ENCODE measurements around the gene KLHL2.
"Not testable (repeated sequence)": the region's sequence is repeated elsewhere in the genome, so short reads cannot be mapped to it uniquely, and the experiment has no call there.

Gene KLHL2

GRCh38 chr4:165327211-165328100 is 120.1 kb downstream of the KLHL2 start, which contains the start of gene MSMO1:
MSMO1 (plus strand) TSS chr4:165327669; CDS start chr4:165333371, 5,702 bp downstream.
- in situ Hi-C loops (cut with MboI; ENCODE audit: low sequenced_read_pairs) = no loop called here

- in situ Hi-C loops (cut with MboI; ENCODE audit: low sequenced_read_pairs) = no loop called here
Measured at GRCh38 chr4:165328101-165328425, 120.7 kb downstream of the KLHL2 start.

- in situ Hi-C loops (cut with MboI; ENCODE audit: low sequenced_read_pairs) = no loop called here
Measured at GRCh38 chr4:165328708-165329107, 121.3 kb downstream of the KLHL2 start.

GRCh38 chr4:165330071-165330470 is 122.7 kb downstream of the KLHL2 start:
- in situ Hi-C loops (cut with MboI; ENCODE audit: low sequenced_read_pairs) = no loop called here

GRCh38 chr4:165330666-165331065 is 123.3 kb downstream of the KLHL2 start:
- in situ Hi-C loops (cut with MboI; ENCODE audit: low sequenced_read_pairs) = no loop called here

- in situ Hi-C loops (cut with MboI; ENCODE audit: low sequenced_read_pairs) = no loop called here
Measured at GRCh38 chr4:165331359-165331758, 124.0 kb downstream of the KLHL2 start.

- in situ Hi-C loops (cut with MboI; ENCODE audit: low sequenced_read_pairs) = no loop called here
Measured at GRCh38 chr4:165331823-165332222, 124.5 kb downstream of the KLHL2 start.

- in situ Hi-C loops (cut with MboI; ENCODE audit: low sequenced_read_pairs) = no loop called here
Measured at GRCh38 chr4:165332502-165332901, 125.1 kb downstream of the KLHL2 start.

- in situ Hi-C loops (cut with MboI; ENCODE audit: low sequenced_read_pairs) = no loop called here
Measured at GRCh38 chr4:165335163-165335703, 127.9 kb downstream of the KLHL2 start.

GRCh38 chr4:165336743-165337142 is 129.4 kb downstream of the KLHL2 start:
- in situ Hi-C loops (cut with MboI; ENCODE audit: low sequenced_read_pairs) = no loop called here

GRCh38 chr4:165342340-165342739 is 135.0 kb downstream of the KLHL2 start:
- in situ Hi-C loops (cut with MboI; ENCODE audit: low sequenced_read_pairs) = not testable (repeated sequence)

- in situ Hi-C loops (cut with MboI; ENCODE audit: low sequenced_read_pairs) = no loop called here
Measured at GRCh38 chr4:165343353-165344191, 136.2 kb downstream of the KLHL2 start.

GRCh38 chr4:165345666-165346417 is 138.5 kb downstream of the KLHL2 start:
- in situ Hi-C loops (cut with MboI; ENCODE audit: low sequenced_read_pairs) = no loop called here

GRCh38 chr4:165347647-165348569 is 140.5 kb downstream of the KLHL2 start:
- in situ Hi-C loops (cut with MboI; ENCODE audit: low sequenced_read_pairs) = no loop called here

GRCh38 chr4:165351359-165352130 is 144.2 kb downstream of the KLHL2 start:
- in situ Hi-C loops (cut with MboI; ENCODE audit: low sequenced_read_pairs) = no loop called here

GRCh38 chr4:165355900-165356300 is 148.5 kb downstream of the KLHL2 start:
- in situ Hi-C loops (cut with MboI; ENCODE audit: low sequenced_read_pairs) = no loop called here

GRCh38 chr4:165359506-165359905 is 152.1 kb downstream of the KLHL2 start:
- in situ Hi-C loops (cut with MboI; ENCODE audit: low sequenced_read_pairs) = no loop called here

- in situ Hi-C loops (cut with MboI; ENCODE audit: low sequenced_read_pairs) = no loop called here
Measured at GRCh38 chr4:165360041-165360695, 152.8 kb downstream of the KLHL2 start.
